ENCODE data around the gene LRRC14B.
"Not testable (repeated sequence)": the region's sequence is repeated elsewhere in the genome, so short reads cannot be mapped to it uniquely, and the experiment has no call there.

LRRC14B gene

GRCh38 chr5:160921-161802, 30.1 kb upstream of the LRRC14B start:
- no peak for DNase-seq

GRCh38 chr5:161803-162110, 29.5 kb upstream of the LRRC14B start:
- DNase-seq, result no peak

- DNase-seq, result no peak
Measured at GRCh38 chr5:162190-162564, 29.1 kb upstream of the LRRC14B start.

- DNase-seq, result no peak
Measured at GRCh38 chr5:162565-163337, 28.5 kb upstream of the LRRC14B start.

- no peak for DNase-seq
Measured at GRCh38 chr5:163338-163620, 28.0 kb upstream of the LRRC14B start.

GRCh38 chr5:163841-164240, 27.5 kb upstream of the LRRC14B start:
- DNase-seq, result no peak

- DNase-seq, result no peak
Measured at GRCh38 chr5:164244-164643, 27.1 kb upstream of the LRRC14B start.

GRCh38 chr5:164783-165182, 26.5 kb upstream of the LRRC14B start:
- not testable (repeated sequence) for DNase-seq

GRCh38 chr5:166441-167372, 24.6 kb upstream of the LRRC14B start:
- no peak for DNase-seq

- DNase-seq, result no peak
Measured at GRCh38 chr5:167511-167910, 23.8 kb upstream of the LRRC14B start.

GRCh38 chr5:167982-168660, 23.2 kb upstream of the LRRC14B start:
- DNase-seq, result peak; percentile 82

GRCh38 chr5:169071-169727, 22.1 kb upstream of the LRRC14B start:
- DNase-seq, result no peak

GRCh38 chr5:169728-170094, 21.6 kb upstream of the LRRC14B start:
- DNase-seq, result no peak

GRCh38 chr5:170971-171800, 20.1 kb upstream of the LRRC14B start:
- DNase-seq, result no peak

GRCh38 chr5:171801-172331, 19.4 kb upstream of the LRRC14B start:
- DNase-seq, result no peak

GRCh38 chr5:172421-172820, 18.9 kb upstream of the LRRC14B start:
- DNase-seq, result no peak

GRCh38 chr5:172841-173251, 18.4 kb upstream of the LRRC14B start:
- no peak for DNase-seq

- no peak for DNase-seq
Measured at GRCh38 chr5:173392-174290, 17.7 kb upstream of the LRRC14B start.

GRCh38 chr5:174291-174600, 17.0 kb upstream of the LRRC14B start:
- DNase-seq, result no peak

- no peak for DNase-seq
Measured at GRCh38 chr5:174876-175465, 16.3 kb upstream of the LRRC14B start.
